Small intestine (tissue), 7 donors: ENCODE data around the gene SPATA46. TPM values are rescaled to one million over a fixed set of nuclear protein-coding genes. Genes with fewer than 3 reads are reported as not detected.
A peak's percentile ranks its signal among the peaks of the same experiment; 100 is the strongest.
"Not testable (repeated sequence)": the region's sequence is repeated elsewhere in the genome, so short reads cannot be mapped to it uniquely, and the experiment has no call there.

Experiments
- DNase-seq, 2 donors: peaks; one replicate each; pipeline versions ENCODE4 v3.0.0 to v3.0.0-alpha.2; 2013
- FAIRE-seq: peaks from 2 replicates; lab custom pipeline; 2012; peaks lifted over from hg19 to GRCh38; lab: Jason Lieb, UNC
- H3K27ac ChIP-seq, 3 donors: one replicate each; pipeline ENCODE4 v1.5.1; 2013; ENCODE audit warnings: low read length in 2 of 3, mild to moderate bottlenecking in 2 of 3, control low read depth in 1 of 3, inconsistent platforms in 1 of 3, low read depth in 1 of 3, moderate library complexity in 1 of 3
- H3K27me3 ChIP-seq, 3 donors: one replicate each; pipeline ENCODE4 v1.6.1; 2013; ENCODE audit warnings: low read length in 3 of 3, inconsistent platforms in 1 of 3; ENCODE audit not compliant: control insufficient read depth in 3 of 3, insufficient read depth in 3 of 3
- H3K36me3 ChIP-seq, 3 donors: one replicate each; pipeline ENCODE4 v1.6.1; 2013; ENCODE audit warnings: low read length in 3 of 3, inconsistent platforms in 1 of 3, low read depth in 1 of 3, mild to moderate bottlenecking in 1 of 3, moderate library complexity in 1 of 3; ENCODE audit not compliant: control insufficient read depth in 3 of 3, insufficient read depth in 2 of 3
- H3K4me1 ChIP-seq, 3 donors: one replicate each; pipeline ENCODE4 v1.6.1; 2013; ENCODE audit warnings: low read length in 2 of 3, inconsistent platforms in 1 of 3, low read depth in 1 of 3, mild to moderate bottlenecking in 1 of 3, moderate library complexity in 1 of 3; ENCODE audit not compliant: control insufficient read depth in 3 of 3, insufficient read depth in 2 of 3
- H3K4me3 ChIP-seq, 3 donors: one replicate each; pipeline ENCODE4 v1.5.1; 2013; ENCODE audit warnings: low read length in 3 of 3, control low read depth in 1 of 3, inconsistent platforms in 1 of 3, low read depth in 1 of 3, mild to moderate bottlenecking in 1 of 3, moderate library complexity in 1 of 3
- H3K9me3 ChIP-seq, 2 donors: one replicate each; pipeline ENCODE4 v1.6.1; 2013; ENCODE audit warnings: low read depth in 1 of 2, low read length in 1 of 2; ENCODE audit not compliant: control insufficient read depth in 2 of 2, insufficient read depth in 1 of 2
- WGBS, 3 donors: extraction: QIAGEN DNeasy Blood & Tissue Kit; methylation state at CpG; one replicate each; pipeline ENCODE4 v1.1.7; 2013; 5-methylcytosine and 5-hydroxymethylcytosine counted together
- polyA plus RNA-seq, 4 donors: library from polyadenylated mRNA; stranded (reverse) in 3 of 4; unstranded in 1 of 4; fragments of 200-250 nt in 3 of 4; fragments of 120-200 nt in 1 of 4; gene quantifications; one replicate each; pipeline versions ENCODE4 v1.2.1 to v1.2.3, GENCODE V29; 2013
- donor health status: healthy with polysubstance abuse.
- donor health status: control.
- donor health status: control.
- donor health status: Bipolar disorder and iron deficiency.
- donor health status: healthy.

The SPATA46 gene
- polyA plus RNA-seq, 4 donors: 0.25 TPM; not detected in 3

- H3K36me3 ChIP-seq: peaks cover 0 to 17% (median 0%) of the 10 kb centered on the region in 3 donors
- 85 to 95% (median 90%) methylated on average over 9 of the region's 9 CpGs for WGBS, 3 donors
- H3K27me3 ChIP-seq: no peaks in the 10 kb centered on the region
- DNase-seq (no peak), FAIRE-seq (no peak)
- H3K9me3 ChIP-seq: peaks cover 0 to 3% of the 10 kb centered on the region in 2 donors
- H3K4me3 ChIP-seq: no peak overlapping the region
- H3K27ac ChIP-seq: no peak overlapping the region
- H3K4me1 ChIP-seq: peaks cover 6 to 43% (median 9%) of the 10 kb centered on the region in 3 donors
Observed at GRCh38 chr1:162353078-162353477, 23.6 kb downstream of the SPATA46 start.

GRCh38 chr1:162351874-162352273 lies 24.8 kb downstream of the SPATA46 start:
- WGBS, 3 donors: 62 to 90% (median 83%) methylated on average over 3 to 4 of the region's 4 CpGs

GRCh38 chr1:162351246-162351842 lies 25.3 kb downstream of the SPATA46 start:
- Histone ChIP-seq H3K9me3 (peaks cover 0 to 3% of the 10 kb centered on the region in 2 donors), H3K27ac (no peak overlapping the region), H3K4me3 (no peak overlapping the region), H3K27me3 (no peaks in the 10 kb centered on the region), H3K4me1 (peaks cover 6 to 54% (median 13%) of the 10 kb centered on the region in 3 donors), H3K36me3 (peaks cover 0 to 9% (median 0%) of the 10 kb centered on the region in 3 donors)
- 37 to 66% (median 47%) methylated on average over 6 of the region's 6 CpGs for WGBS, 3 donors
- FAIRE-seq (no peak), DNase-seq (no peak)

More at GRCh38 chr1:162351874-162352273, 24.8 kb downstream of the SPATA46 start:
- not testable (repeated sequence) for H3K9me3 ChIP-seq, H3K4me3 ChIP-seq, H3K27me3 ChIP-seq, FAIRE-seq, DNase-seq, H3K27ac ChIP-seq
- Histone ChIP-seq H3K36me3 (peaks cover 0 to 14% (median 0%) of the 10 kb centered on the region in 3 donors), H3K4me1 (peaks cover 6 to 52% (median 13%) of the 10 kb centered on the region in 3 donors)

DNA sequence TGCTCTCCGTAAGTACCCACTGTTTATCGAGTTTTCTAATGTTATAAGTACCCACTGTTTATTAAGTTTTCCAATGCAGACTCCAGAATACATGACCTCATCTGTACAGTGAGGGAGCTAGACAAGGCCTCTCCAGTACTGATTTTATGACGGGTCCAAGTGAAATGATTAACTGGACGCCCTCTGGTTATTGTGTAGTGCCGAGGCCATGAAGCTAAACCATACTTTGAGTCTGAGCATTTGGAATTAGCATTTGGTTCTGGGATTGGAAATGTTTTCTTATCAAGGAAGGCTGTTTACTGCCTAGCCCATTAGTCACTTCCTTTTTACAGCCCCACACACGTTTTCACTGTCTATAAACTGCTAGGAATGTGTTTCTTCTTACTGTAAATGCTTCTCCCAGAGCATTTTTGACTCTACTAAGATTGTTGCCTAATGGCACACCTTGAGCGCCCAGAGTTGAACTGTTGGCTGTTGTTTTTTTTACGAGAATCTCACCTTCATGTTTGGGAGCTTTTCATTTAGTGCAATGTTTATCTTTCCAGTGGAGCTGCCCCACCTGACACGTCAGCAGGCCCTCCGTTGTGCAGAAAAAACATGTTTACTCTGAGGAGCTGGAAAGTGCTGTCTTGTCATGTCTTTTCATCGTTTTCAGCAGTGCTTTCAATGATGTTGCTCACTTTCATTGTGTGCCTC lies 26.9 kb downstream of the SPATA46 start:
- no peak for FAIRE-seq
- no peaks in the 10 kb centered on the region for H3K36me3 ChIP-seq
- no peak overlapping the region for H3K4me3 ChIP-seq
- 14 to 45% (median 29%) methylated on average over 11 of the region's 11 CpGs for WGBS, 3 donors
- peaks cover 0 to 3% of the 10 kb centered on the region in 2 donors for H3K9me3 ChIP-seq
- H3K27me3 ChIP-seq: no peaks in the 10 kb centered on the region
- peaks cover 6 to 48% (median 13%) of the 10 kb centered on the region in 3 donors for H3K4me1 ChIP-seq
- H3K27ac ChIP-seq: peak overlapping the region; percentile 50 to 87 (median 53)
- DNase-seq: peak; percentile 89 to 91

DNA sequence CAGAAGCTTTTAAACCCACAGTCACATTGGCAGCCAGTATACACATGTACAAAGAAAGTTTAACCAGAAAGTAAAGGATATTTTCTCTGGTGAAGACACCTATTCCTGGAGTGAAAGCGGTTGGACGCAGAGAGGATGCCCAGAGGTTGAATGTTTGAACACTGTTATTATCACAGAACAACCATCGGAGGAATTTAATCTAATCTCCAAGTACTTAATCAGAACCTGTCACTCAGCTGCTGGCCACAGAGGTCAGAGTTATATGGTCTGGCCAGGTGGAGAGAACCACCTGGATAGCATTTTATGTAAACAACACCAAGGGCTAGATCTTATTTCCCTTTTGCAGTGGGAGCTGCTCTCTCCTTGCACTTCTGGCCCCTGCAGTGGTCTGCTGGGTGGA lies 29.4 kb downstream of the SPATA46 start:
- H3K27me3 ChIP-seq: no peaks in the 10 kb centered on the region
- H3K4me1 ChIP-seq: peaks cover 6 to 39% (median 13%) of the 10 kb centered on the region in 3 donors
- no peak overlapping the region for H3K27ac ChIP-seq
- H3K36me3 ChIP-seq: peaks cover 0 to 4% (median 0%) of the 10 kb centered on the region in 3 donors
- peak; percentile 17 to 58 for DNase-seq
- H3K9me3 ChIP-seq: peaks cover 0 to 3% of the 10 kb centered on the region in 2 donors
- no peak overlapping the region for H3K4me3 ChIP-seq
- no peak for FAIRE-seq
- WGBS, 3 donors: 15 to 54% (median 36%) methylated on average over 3 of the region's 3 CpGs

GRCh38 chr1:162343470-162343869 lies 33.2 kb downstream of the SPATA46 start:
- Histone ChIP-seq H3K9me3 (no peaks in the 10 kb centered on the region), H3K27ac (no peak overlapping the region), H3K27me3 (no peaks in the 10 kb centered on the region), H3K4me1 (peaks cover 0 to 11% (median 4%) of the 10 kb centered on the region in 3 donors), H3K36me3 (peaks cover 0 to 5% (median 0%) of the 10 kb centered on the region in 3 donors), H3K4me3 (no peak overlapping the region)
- DNase-seq: no peak
- WGBS, 3 donors: 86 to 92% (median 88%) methylated on average over 5 of the region's 5 CpGs
- FAIRE-seq: no peak

DNA sequence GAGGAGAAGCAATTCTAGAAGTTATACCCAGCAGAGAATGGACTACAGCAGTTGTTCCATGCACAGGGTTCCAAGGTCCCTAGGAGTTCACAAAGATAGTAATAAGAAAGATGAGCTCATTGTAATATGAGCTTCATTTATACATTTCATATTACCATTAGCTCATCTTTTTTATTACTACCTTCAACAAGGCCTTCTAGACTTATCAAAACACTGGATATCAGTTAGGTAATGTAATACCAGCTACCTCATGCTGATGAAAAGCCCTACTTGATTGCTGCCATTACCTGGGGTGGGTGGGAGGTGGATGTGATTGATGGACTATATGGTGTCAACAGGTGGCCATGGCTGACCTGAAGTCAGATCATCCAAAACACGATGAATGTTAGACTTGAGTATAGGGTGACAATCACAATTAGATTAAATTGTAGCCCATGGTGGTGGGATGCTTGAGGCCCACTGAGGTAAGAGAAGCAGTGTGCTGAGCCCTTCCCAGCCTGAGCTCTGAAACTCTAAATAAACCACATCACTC lies 34.1 kb downstream of the SPATA46 start:
- DNase-seq: no peak
- H3K36me3 ChIP-seq: peaks cover 0 to 5% (median 0%) of the 10 kb centered on the region in 3 donors
- peaks cover 0 to 8% (median under 1%) of the 10 kb centered on the region in 3 donors for H3K4me1 ChIP-seq
- H3K27ac ChIP-seq: no peak overlapping the region
- 92 to 100% (median 92%) methylated on average over 1 of the region's 1 CpG for WGBS, 3 donors
- no peaks in the 10 kb centered on the region for H3K9me3 ChIP-seq
- FAIRE-seq: no peak
- H3K4me3 ChIP-seq: no peak overlapping the region
- no peaks in the 10 kb centered on the region for H3K27me3 ChIP-seq

- no peak for DNase-seq
- Histone ChIP-seq H3K27ac (no peak overlapping the region), H3K4me3 (no peak overlapping the region), H3K4me1 (no peaks in the 10 kb centered on the region), H3K36me3 (peaks cover 0 to 2% (median 0%) of the 10 kb centered on the region in 3 donors), H3K9me3 (no peaks in the 10 kb centered on the region), H3K27me3 (no peaks in the 10 kb centered on the region)
- 79 to 89% (median 84%) methylated on average over 7 of the region's 7 CpGs for WGBS, 3 donors
- no peak for FAIRE-seq
Observed at GRCh38 chr1:162336621-162337285, 39.9 kb downstream of the SPATA46 start.
